GM18498 (cell line): ENCODE measurements around the gene L3MBTL4.
"Not testable (repeated sequence)": the region's sequence is repeated elsewhere in the genome, so short reads cannot be mapped to it uniquely, and the experiment has no call there.

Source experiments
- ATAC-seq: cut with Tn5 transposase; IDR thresholded peaks from one replicate; pipeline ENCODE4 v1.9.1; 2021; ENCODE audit warnings: mild to moderate bottlenecking, moderate library complexity; ENCODE audit not compliant: unreplicated experiment

Gene L3MBTL4

GRCh38 chr18:6120820-6121279 is 293.9 kb downstream of the L3MBTL4 start:
- ATAC-seq = no peak

- no peak for ATAC-seq
These were observed 294.9 kb downstream of the L3MBTL4 start for GRCh38 chr18:6119761-6120160.

- no peak for ATAC-seq
These were observed 296.6 kb downstream of the L3MBTL4 start for GRCh38 chr18:6118080-6118479.

GRCh38 chr18:6115710-6116109 is 299.0 kb downstream of the L3MBTL4 start:
- ATAC-seq = no peak

- ATAC-seq = no peak
These were observed 301.1 kb downstream of the L3MBTL4 start for GRCh38 chr18:6113650-6114049.

GRCh38 chr18:6111726-6112125 is 303.0 kb downstream of the L3MBTL4 start:
- no peak for ATAC-seq

- no peak for ATAC-seq
These were observed 305.0 kb downstream of the L3MBTL4 start for GRCh38 chr18:6109743-6110142.

- ATAC-seq = no peak
These were observed 306.9 kb downstream of the L3MBTL4 start for GRCh38 chr18:6107794-6108193.

- ATAC-seq = no peak
These were observed 308.5 kb downstream of the L3MBTL4 start for GRCh38 chr18:6106091-6106685.

- ATAC-seq = no peak
These were observed 311.0 kb downstream of the L3MBTL4 start for GRCh38 chr18:6103741-6104140.

GRCh38 chr18:6096730-6097129 is 318.0 kb downstream of the L3MBTL4 start:
- no peak for ATAC-seq

- ATAC-seq = no peak
These were observed 326.3 kb downstream of the L3MBTL4 start for GRCh38 chr18:6088432-6088831.

GRCh38 chr18:6086731-6087130 is 328.0 kb downstream of the L3MBTL4 start:
- no peak for ATAC-seq

GRCh38 chr18:6079406-6079805 is 335.3 kb downstream of the L3MBTL4 start:
- no peak for ATAC-seq

GRCh38 chr18:6078877-6079276 is 335.8 kb downstream of the L3MBTL4 start:
- no peak for ATAC-seq

GRCh38 chr18:6072423-6072822 is 342.3 kb downstream of the L3MBTL4 start:
- not testable (repeated sequence) for ATAC-seq

- no peak for ATAC-seq
These were observed 345.2 kb downstream of the L3MBTL4 start for GRCh38 chr18:6069539-6069938.

GRCh38 chr18:6069103-6069502 is 345.6 kb downstream of the L3MBTL4 start:
- ATAC-seq = no peak

- no peak for ATAC-seq
These were observed 354.6 kb downstream of the L3MBTL4 start for GRCh38 chr18:6060149-6060548.

GRCh38 chr18:6059551-6059950 is 355.2 kb downstream of the L3MBTL4 start:
- no peak for ATAC-seq

GRCh38 chr18:6058941-6059340 is 355.8 kb downstream of the L3MBTL4 start:
- no peak for ATAC-seq

- no peak for ATAC-seq
These were observed 357.1 kb downstream of the L3MBTL4 start for GRCh38 chr18:6057604-6058003.
